IPS-NIHi11 (cell line): ENCODE measurements around the gene ASB7.
"Not testable (repeated sequence)": the region's sequence is repeated elsewhere in the genome, so short reads cannot be mapped to it uniquely, and the experiment has no call there.

Source experiments
- DNase-seq: peaks from one replicate; pipeline ENCODE4 v3.0.0; 2012; ENCODE audit warnings: mixed read lengths, low spot score

The ASB7 gene, protein sequence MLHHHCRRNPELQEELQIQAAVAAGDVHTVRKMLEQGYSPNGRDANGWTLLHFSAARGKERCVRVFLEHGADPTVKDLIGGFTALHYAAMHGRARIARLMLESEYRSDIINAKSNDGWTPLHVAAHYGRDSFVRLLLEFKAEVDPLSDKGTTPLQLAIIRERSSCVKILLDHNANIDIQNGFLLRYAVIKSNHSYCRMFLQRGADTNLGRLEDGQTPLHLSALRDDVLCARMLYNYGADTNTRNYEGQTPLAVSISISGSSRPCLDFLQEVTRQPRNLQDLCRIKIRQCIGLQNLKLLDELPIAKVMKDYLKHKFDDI

DNA sequence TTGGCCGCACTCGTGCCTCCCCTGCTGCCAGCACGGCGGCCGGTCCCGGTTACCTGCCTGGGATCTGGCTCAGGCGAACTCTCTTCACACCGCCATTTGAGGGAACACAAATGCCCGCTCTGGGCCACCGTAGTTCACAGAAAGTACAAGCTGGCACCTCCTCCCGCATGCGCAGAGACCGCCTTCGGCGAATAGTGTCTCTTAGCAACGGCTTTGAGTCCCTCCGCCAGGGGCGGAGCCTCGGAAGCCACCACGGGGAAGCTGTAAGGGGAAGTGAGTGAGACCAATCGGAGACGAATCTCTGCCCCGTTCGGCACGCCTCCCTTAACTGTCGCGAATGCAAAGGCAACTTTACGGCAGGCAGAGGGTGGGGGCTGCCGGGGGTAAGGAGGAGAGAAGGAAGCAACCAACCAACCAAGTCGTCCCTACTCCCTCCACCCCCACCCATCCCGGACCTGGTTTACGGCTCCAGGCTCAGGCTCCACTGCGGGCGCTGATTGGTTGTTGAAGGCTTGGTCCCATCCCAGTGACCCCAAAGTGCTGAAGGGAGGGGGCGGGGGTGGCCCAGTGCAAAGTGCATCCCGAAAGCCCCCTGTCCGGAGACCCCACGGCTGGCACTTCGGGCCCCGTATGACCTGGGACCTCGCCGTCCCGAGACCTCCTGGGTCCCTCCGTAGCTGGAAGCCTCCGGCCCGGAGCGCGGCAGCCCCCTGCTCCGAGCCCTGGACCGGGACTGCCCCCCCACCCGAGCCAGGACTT is at the start of gene ASB7, which contains the start of gene LINS1:
Gene ASB7 (plus strand): TSS at position 526 of the 759 bp plus-strand sequence. CDS start 9,628 bp downstream, outside the sequence.
Gene LINS1 (minus strand): TSS at position 121 of the 759 bp plus-strand sequence. CDS start 21,342 bp downstream, outside the sequence.
- DNase-seq = peak; percentile 95

DNA sequence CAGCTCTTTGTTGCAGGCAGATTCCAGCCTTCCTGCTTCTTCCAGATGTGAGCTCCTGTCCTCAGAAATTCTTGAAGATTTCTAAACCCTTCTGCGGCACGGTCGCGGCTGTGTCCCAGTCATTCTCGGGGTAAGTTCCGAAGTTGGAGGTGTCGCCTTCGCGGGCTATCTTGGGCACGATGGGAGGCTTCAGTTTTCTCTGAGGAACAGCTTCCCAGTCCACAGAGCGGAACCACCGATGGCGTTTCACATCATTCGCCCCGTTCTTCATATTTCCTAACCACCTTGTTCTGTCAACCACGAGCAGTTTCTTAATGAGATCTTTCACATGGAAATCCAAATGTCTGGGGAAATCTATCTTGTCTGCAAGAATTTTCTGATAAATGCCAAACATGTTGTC is 48.9 kb upstream of the ASB7 start:
- no peak for DNase-seq

DNA sequence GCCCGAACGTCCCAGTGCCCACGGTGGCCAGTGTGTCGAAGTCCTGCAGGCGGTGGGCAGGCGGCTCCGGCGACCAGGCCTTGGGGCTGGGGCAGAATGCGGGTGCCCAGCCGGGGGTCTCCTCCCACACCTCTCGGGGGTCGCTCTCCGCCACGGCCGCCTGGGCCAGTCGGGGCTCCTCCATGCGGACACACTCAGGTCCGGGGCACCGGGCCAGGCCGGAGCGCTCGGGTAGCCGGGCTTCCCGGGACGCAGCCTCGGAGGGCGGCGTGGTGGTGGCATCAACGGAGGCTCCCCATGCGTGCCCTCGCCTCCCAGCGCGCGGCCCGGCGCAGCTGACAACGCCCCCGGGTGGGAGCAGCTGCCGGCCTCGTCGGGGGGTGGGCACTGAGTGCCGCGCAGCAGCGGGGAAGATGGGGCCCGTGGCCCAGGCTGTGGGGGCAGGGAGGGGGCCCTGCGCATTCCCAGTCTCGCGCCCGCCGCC is 43.6 kb upstream of the ASB7 start:
- DNase-seq = no peak

DNA sequence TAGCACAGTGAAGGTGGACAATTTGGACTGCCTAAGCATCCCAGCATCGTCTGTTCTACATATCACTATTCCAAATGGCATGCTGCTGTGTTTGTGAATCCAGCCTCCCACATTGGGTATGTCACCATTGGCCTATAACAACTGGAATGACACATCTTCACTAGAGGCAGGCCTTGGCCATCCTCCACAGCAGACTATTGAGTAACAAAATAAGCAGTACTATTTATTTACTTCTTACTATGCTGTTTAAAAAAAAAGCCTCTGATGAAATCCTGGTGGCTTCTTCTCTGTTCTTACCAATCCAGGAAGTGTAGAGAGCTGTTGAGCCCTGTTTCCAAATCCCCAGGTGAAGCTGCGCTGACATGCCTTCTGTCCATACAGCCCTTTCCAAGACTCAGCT is 43.1 kb upstream of the ASB7 start:
- DNase-seq = no peak

DNA sequence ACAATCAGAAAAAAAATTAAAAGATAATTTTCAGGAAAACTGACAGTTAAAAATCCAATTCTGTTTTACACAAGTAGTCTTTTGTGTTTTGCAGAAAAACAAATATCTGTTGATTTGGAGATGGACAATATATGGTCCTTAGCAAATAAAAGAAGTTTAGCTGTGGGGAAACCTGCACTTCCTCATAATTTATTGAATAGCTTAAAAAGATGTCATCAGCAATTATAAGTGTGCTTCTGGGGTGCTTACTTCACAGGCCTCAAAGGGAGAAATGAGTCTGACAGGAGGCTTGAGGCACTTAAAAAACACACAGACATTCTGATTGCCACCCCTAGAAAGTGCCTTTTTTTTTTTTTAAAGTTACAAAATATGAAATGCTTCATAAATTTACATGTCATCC is 42.1 kb upstream of the ASB7 start:
- no peak for DNase-seq

DNA sequence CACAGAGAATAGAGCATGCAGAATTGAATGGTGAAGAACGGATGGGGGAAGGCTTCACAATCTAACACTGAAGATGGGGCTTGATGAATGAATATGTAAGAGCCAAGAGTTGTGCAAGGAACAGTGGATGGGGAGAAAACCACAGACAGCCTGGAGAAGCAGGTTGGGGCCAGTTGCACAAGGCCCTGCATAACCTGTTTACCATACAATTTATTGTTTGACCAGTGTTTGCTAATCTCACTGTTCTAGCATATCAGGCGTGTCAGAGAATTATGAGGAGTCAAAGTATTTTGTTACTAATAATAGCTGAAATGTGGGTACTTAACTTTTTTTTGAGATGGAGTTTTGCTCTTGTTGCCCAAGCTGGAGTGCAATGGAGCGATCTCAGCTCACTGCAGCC is 36.8 kb upstream of the ASB7 start:
- DNase-seq = no peak

DNA sequence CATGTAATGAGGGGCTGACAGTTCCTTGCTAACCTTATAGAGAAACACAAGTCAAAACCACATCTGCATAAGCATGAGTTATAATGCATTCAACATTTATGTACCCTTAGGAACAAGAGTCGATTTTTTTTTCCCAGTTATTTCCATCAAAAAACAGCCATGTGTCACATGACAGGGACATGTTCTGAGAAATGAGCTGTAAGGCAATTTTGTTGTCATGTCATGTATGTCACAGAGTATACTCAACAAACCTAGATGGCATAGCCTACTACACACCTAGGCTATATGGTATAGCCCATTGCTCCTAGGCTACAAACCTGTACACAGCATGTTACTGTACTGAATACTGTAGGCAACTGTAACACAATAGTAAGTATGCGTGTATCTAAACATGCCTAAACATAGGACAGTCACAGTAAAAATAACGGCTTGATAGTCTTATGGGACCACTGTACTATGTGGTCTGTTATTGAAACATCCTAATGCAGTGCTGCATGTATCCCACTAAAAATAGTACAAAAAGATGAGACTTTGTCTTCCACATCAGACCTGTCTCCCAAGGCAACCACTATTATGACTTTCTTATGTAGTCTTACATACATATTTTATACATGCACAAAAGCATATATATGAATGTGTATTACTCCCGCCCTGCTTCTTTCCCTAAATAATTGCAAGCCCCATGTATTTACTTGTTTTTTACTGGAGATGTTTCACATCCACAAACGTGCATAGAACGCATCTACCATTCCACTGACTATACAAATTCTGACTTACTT is 35.4 kb upstream of the ASB7 start:
- no peak for DNase-seq

DNA sequence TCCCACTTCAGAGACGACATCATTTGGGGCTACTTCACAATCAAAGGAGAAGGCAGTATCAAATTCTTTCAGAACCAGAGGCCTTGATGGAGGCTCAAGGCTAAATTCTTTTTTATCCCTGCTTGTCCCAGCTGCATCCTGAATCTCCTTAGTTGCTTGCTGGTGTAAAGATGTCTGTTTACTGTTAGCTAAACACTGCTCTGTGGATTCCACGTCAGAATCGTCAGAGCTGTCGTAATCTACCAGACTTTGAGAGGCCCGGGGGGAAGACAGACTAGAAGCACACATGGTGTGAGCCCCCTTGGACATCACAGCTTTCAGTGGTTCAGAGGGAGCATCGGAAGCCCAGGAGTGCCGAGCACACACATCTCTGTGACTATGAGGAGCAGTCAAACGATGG is 33.0 kb upstream of the ASB7 start:
- DNase-seq = no peak

DNA sequence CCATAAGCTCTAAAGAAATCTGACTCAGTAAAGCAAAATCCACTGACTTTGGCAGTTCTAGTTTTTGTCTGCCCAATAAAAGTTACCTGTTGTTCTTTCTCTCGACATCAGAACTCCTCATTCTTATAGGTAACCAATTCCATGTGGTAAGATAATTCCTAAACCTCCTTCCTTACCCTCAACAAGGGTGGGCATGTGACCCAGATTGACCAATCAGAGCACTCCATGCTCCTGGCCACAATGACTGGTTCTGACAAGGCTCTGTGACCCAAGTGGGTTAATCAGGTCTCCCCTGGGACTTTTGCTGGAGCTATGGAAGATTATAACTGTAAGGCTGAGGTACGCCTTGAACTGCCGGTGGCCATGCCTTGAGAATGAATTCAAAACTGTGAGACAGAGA is 32.1 kb upstream of the ASB7 start:
- peak; percentile 34 for DNase-seq

DNA sequence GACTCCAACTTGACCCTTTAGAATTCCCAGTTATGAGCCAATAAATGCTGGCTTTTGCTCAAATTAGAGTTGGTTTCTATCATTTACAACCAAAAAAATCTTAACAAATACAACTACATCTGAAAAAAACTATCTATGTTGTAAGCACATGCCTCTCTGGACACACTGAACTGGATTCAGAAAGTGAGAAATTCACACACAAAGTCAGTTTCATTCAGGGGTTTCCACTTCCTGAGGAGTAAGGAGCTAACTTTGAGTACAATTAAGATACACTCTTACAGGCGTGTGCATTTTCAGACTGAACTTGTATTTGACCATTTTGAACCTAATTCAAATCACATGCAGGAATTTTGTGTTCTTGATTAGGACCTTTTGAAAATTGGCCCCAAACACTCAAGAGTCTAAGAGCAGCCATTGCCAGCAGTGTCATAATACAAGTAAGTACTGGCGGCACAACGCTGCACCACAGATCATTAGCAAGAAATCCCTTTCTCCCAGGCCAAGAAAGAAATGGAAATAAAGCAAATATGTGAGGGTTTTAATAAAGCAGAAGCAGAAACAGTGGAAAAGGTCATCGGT is 31.6 kb upstream of the ASB7 start:
- DNase-seq = no peak

DNA sequence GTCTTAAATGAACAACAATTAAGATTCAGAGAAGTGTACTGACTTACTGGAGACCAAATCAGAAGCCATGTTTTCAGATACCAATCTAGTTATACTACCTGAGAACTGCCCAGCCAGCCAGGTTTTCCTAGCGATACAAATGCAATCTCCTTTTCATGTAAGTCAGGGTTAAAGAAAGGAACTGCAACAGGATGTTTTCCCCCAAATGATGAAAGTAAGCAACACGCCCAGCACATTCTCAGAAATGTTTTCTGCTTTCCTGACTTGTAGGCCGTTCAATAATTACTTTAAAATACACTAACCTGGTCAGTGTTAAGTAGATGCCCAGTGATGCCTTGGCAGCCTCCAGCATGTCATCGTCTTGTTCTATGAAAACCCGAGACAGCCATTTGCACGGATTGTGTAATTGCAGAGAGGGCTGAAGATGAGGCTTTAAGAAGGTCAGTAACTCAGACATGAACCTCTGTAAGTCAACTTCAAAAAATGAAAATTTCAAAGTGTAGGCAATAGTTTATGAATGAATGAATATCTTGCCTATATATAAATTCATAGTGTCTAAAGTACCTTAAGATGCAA is 30.7 kb upstream of the ASB7 start:
- no peak for DNase-seq

DNA sequence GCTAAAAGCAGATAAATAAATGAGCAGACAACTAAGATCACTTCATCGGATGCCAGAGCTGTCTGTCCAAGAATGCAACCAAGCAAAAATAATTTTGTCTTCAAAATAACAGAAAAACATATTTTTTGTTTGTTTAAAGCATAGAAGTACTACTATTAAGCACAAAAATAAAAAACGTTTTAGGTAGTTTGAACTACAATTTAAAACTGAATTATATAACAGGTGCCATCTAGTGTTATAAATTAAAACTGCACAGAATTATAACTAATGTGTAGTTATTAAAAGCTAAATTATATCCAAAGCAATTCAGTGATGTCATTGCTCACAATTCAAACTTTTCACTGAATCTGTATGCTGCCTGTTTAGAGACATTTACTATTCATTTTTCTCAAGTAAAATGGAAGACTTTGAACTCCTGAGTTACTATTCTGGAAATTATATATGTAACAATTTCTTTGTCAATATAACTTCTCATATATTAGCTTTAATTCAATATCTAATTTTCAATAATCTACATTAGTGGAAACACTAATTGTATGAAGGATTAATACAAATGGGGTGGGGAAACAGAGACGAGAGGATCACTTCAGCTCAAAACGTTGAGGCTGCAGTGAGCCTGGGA is 29.9 kb upstream of the ASB7 start:
- no peak for DNase-seq

DNA sequence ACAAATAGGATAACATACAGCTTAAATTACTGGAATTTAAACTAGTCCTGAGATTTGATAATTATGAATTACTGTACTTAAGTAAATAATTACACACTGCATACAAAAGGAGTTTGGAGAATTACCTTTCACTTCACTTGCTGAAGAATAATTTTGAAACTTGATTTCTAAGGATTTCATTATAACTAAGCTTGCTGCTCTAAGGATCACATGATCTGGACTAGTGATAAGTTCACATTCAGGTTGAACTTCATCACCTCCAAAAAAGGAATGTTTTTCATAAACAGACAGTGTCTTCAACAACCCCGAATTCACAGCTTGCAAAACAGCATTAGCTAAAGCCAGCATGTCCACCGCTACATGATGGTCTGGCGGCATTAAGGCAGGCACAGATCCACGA is 28.9 kb upstream of the ASB7 start:
- DNase-seq = no peak

DNA sequence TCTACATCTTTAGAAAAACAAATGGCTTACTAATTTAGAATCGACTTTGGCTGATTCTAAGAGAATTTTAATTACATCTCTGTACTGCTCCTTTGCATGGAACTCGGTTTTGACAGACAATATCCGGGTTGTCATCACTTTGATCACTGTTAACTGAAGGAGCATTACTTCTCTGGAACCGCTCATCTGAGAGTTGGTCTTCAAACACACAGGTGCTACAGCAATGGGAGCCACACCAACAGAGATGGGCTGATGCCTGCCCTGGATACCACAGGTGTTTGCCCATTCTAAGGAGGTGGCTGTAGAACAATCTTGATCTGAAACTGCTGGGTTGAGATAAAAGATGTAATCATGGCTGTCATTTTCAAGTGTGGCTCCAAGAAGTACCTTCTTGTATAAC is 22.0 kb upstream of the ASB7 start:
- no peak for DNase-seq

DNA sequence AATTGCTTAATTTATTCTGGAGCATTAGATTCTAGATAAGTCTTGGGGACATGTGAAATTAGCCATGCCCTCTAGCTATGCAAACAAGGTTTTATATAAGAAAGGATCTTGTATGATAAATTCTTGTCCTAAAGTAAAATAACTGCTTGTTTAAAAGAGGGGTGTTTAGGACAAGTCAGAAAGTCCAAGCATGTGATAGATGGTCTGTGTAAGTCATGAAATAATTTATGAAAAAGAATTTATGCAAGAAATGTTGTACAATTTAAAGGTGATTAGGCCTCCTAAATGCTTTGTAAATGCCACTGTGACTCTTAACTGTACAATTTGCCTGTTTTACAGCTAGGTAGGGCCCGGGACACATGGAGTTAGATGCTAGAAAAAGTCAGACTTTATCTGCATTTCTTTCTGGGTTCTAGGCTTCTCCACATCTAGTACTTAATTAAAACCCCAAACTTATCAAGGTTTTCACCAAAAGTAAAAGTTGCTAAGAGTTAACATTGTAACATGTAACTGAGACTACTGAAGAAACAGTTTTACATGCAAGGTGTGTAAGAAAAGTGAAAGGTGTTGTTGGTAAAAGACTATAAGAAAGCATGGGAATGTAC is 13.6 kb upstream of the ASB7 start:
- DNase-seq = no peak

DNA sequence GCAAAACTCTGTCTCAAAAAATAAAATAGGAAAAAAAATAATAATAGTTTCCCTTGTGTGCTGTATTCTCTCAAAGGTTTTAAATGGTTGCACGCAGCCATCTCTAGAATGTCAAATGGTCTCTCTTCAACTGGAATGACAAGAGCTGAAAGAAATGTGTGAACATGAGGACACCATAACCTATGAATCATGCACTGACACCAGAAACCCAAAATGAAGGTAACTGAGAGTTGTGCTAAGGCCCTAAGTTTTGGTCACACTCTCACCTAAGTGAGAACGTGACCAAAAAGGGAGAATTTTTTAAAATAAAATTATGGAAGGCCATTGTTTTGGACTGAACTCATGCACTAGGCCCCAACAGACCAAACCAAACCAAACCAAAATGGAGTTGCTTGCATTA is 11.2 kb upstream of the ASB7 start:
- not testable (repeated sequence) for DNase-seq

DNA sequence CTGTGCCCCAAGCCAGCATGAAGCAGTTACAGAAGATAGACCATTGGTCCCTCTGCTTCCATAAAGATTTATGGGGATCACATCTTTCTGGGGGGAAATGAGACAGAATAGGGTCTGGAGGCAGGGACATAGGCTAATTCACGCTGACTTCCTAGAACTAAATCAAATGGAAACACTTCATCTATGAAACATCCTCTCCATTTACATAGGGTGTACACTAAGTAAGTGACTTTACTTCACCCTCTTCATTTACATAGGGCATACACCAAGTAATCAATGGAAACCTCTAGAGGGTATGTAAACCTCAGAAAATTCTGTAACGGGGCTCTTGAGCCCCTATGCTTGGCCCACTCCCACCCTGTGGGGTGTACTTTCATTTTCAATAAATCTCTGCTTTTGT is 10.6 kb upstream of the ASB7 start:
- no peak for DNase-seq

DNA sequence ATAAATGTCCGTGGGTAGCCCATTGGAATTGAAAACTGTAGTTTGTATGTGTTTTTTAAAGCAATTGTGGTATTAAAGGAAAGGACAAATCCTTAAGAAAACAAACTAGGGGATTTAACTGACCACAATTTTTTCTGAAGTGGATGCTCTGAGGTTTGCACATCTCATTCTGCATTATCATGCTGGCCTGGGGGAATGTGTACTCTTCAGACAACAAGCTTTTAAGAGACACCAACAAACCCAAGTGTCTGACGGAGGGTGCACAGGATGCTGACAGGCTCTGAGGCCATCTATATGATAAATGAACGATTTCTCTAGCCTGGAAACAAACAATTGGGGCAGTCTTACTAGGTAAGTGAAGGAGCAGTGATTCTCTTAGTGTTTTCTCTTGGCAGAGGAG is 9.5 kb upstream of the ASB7 start:
- no peak for DNase-seq

DNA sequence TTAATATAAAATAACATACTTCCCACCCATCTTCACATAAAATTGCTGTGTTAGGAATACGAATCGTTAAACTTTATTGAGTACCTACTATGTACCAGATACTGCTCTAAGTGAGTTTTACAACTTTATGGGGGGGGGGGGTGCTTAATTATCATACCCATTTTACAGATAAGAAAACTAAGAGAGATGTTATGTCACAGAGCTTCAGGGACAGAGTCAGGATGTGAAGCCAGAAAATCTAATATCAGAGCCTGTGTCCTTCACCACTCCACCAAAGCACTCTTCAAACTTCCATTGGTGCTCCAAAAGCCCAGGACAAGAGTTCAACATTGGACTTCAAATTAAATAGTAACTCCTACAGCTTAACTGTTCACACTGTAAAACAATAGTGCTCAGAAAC is 9.0 kb upstream of the ASB7 start:
- no peak for DNase-seq

DNA sequence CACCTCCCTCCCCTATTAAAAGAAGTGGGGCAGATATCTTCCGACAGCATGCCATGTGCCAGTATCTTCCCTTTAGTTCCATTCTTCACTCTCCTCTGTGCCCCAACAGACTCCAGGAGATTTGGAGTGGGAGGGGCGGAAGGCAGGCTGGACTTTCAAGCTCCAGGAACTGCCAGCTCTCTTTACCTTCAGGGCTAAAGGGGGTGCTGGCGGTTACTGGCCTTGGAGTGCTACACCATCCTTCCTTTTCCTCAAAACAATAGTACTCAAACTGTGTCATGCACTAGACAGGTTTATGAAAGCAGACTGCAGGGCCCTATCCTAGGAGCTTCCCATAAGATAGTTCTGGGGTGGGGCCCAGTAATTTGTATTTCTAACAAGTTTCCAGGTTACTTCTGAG is 6.4 kb upstream of the ASB7 start:
- no peak for DNase-seq

DNA sequence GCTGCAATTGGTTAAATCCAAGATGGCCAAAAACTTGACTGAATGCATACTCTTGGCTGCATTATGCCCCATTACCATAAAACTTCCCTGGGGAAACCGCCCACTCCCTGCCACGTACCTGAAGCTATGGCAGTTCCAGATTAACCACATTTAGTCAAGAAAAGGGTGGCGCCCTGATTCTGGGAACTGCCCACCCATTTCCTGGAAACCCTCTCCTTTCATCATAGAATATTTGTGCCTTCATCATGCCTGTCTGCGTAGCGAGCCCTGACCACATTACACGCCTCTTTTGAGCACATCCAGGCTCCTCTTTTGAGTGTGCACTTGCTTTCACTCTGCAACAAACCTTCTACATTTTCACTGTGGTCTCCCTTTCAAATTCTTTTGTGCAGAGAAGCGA is 5.6 kb upstream of the ASB7 start:
- no peak for DNase-seq
